Sigmoid colon (tissue), 7 donors: ENCODE measurements around the gene USP4. TPM values are rescaled to one million over a fixed set of nuclear protein-coding genes. Genes with fewer than 3 reads are reported as not detected.
"Not testable (repeated sequence)": the region's sequence is repeated elsewhere in the genome, so short reads cannot be mapped to it uniquely, and the experiment has no call there.

Experiments used
- DNase-seq: peaks from one replicate; pipeline ENCODE4 v3.0.0-alpha.2; 2019
- H3K27ac ChIP-seq, 4 donors: fragments of 200-600 bp; sonication (generic); one replicate each; pipeline ENCODE4 v1.5.1; 2016 to 2019; ENCODE audit warnings: mild to moderate bottlenecking in 1 of 4
- H3K27me3 ChIP-seq, 3 donors: fragments of 200-600 bp; sonication (generic); one replicate each; pipeline ENCODE4 v1.5.1; 2019; ENCODE audit warnings: mild to moderate bottlenecking in 1 of 3
- H3K36me3 ChIP-seq, 4 donors: fragments of 200-600 bp; sonication (generic); one replicate each; pipeline ENCODE4 v1.5.1; 2016 to 2019
- H3K4me1 ChIP-seq, 4 donors: fragments of 200-600 bp; sonication (generic); one replicate each; pipeline ENCODE4 v1.5.1; 2017 to 2019
- H3K4me3 ChIP-seq, 4 donors: fragments of 200-600 bp; sonication (generic); one replicate each; pipeline ENCODE4 v1.5.1; 2017 to 2019; ENCODE audit warnings: mild to moderate bottlenecking in 2 of 4, moderate library complexity in 1 of 4
- H3K9me3 ChIP-seq, 4 donors: fragments of 200-600 bp in 3 of 4; sonication (generic) in 3 of 4; one replicate each; pipeline versions ENCODE4 v1.5.1 to v1.6.1; 2013 to 2019
- CTCF ChIP-seq, 4 experiments: fragments of 450-650 bp in 3 of 4; fragments of 200-600 bp in 1 of 4; IDR thresholded peaks; one replicate each; pipeline ENCODE4 v1.5.1; 2016 to 2019; ENCODE audit warnings: antibody characterized with exemption in 4 of 4, mild to moderate bottlenecking in 3 of 4, moderate library complexity in 2 of 4
- EP300 ChIP-seq, 4 donors: sonication (generic); formaldehyde crosslinking; IDR thresholded peaks; one replicate each; pipeline ENCODE4 v1.6.1; 2017; ENCODE audit warnings: antibody characterized with exemption in 4 of 4
- POLR2A ChIP-seq, 2 donors: fragments of 450-650 bp; IDR thresholded peaks; one replicate each; pipeline ENCODE4 v1.6.1; 2016; ENCODE audit warnings: antibody characterized with exemption in 2 of 2, mild to moderate bottlenecking in 2 of 2, moderate library complexity in 2 of 2
- POLR2AphosphoS5 ChIP-seq, 4 donors: sonication (generic); formaldehyde crosslinking; IDR thresholded peaks; one replicate each; pipeline ENCODE4 v1.6.1; 2017; ENCODE audit warnings: antibody characterized with exemption in 4 of 4
- WGBS, 2 donors: extraction: QIAGEN DNeasy Blood & Tissue Kit; methylation state at CpG; one replicate each; pipeline ENCODE4 v1.1.7; 2013; 5-methylcytosine and 5-hydroxymethylcytosine counted together
- intact Hi-C: fragments of 100-400 bp; cut with DNase I; formaldehyde crosslinking; loops from one replicate; pipeline ENCODE4 v1.15.1; 2023
- polyA plus RNA-seq, 3 donors: library from polyadenylated mRNA; stranded (reverse); fragments of 200-250 nt; gene quantifications; one replicate each; pipeline ENCODE4 v1.2.3, GENCODE V29; 2013
- total RNA-seq, 4 donors: library from RNA; depleted of rRNA; stranded (reverse); fragments of >200 nt; gene quantifications; one replicate each; pipeline ENCODE4 v1.1.0, GENCODE V29; 2016
- donor health status: healthy with polysubstance abuse.
- donor health status: Bipolar disorder and iron deficiency.
- donor health status: healthy.

USP4 gene
- total and polyA plus RNA-seq, 7 donors: 16.3 to 31.9 (median 22.2) TPM

DNA sequence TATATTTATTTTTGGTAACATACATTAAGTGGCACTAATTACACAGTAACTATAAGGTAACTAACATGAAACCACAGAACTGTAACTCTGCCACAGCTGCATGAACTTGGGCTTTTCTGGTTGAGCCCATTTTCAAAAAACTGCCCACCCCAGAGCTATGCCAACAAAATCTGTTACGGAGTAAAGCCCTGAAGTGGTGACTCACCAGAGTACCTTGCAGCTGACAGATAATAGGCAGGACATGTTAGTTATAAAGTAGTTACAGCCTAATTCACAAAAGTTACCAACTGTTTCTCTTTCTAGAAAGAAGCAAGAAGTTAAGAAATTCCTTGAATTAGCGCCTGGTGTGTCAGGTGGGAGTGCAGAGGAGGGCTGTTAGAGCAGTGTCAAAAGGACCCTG lies 19.8 kb upstream of the USP4 start:
- intact Hi-C loops: loop anchor here (2.0 to 5.0 kb wide), 3 partner anchors 53 to 187 kb away; partner anchors contain the start of genes KLHDC8B and TCTA
- WGBS, 2 donors: 80 to 85% methylated on average over 2 of the region's 2 CpGs
- Histone ChIP-seq H3K4me3 (no peak overlapping the region), H3K4me1 (peaks cover 0 to 34% (median 26%) of the 10 kb centered on the region in 4 donors), H3K27ac (peak overlapping the region; percentile 89 to 95 (median 94)), H3K36me3 (peaks cover 7 to 67% (median 32%) of the 10 kb centered on the region in 4 donors), H3K9me3 (no peaks in the 10 kb centered on the region), H3K27me3 (no peaks in the 10 kb centered on the region)
- TF ChIP-seq CTCF (IDR thresholded peaks at IDR 0.05) (no peak), POLR2AphosphoS5 (IDR thresholded peaks at IDR 0.05) (no peak), EP300 (IDR thresholded peaks at IDR 0.05) (no peak), POLR2A (IDR thresholded peaks at IDR 0.05) (no peak)
- DNase-seq: no peak

DNA sequence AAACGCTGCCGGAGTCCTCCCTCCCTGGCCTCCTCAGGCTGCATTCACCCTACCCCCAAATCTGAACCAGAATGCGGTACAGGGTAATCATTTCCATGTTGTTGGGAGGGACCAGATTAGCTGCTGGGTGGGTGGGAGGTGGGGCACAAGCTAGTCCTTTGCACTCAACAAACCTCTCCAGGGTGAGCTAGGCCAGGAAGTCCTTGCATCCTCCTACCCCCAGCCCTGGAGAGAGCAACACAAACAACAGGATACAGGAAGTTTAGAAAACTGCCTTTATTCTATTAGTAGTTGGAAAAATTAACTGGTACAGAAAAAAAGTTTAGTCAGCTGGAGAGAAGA lies 19.0 kb upstream of the USP4 start:
- 7 to 28% methylated on average over 3 of the region's 3 CpGs for WGBS, 2 donors
- intact Hi-C loops: loop anchor here (2.0 to 5.0 kb wide), 3 partner anchors 54 to 187 kb away; partner anchors contain the start of genes KLHDC8B and TCTA

DNA sequence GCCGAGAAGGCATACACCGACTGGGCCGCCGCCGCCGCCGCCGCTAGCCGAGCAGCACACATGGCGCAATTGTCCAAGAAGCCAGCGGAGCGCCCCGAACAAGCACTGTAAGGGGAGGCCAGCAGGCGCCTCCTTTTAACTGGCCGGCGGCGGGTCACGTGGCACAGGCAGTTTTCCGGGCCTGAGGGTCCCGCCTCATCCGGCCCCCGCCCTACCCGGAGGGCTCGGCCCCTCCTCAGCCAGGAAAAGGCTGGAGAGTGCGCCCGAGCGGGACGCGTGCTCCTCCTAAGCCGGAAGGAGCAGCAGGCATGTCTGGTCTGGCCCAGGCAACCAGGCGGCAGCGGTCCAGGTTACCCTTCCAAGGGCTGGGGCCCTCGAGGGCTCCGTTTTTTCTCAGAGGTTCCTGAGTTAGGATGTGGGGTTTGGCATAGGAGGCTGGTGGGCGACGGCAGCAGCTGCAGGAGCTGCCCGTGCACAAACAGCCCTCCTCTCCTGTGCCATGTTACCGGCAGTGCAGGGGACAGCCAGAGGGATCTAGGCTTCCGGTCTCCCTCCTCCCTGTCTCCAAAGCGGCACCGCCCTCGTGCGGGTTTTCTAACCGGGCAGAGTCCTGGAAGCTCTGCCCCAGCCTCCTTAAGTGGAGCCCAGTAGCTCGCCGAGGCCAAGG lies 18.5 kb upstream of the USP4 start, which contains the start of gene GPX1:
GPX1 (minus strand) TSS at position 137 of the 667 bp plus-strand sequence; CDS start at position 62, 75 bp downstream.
- Histone ChIP-seq H3K27me3 (no peaks in the 10 kb centered on the region), H3K36me3 (peaks cover 7 to 55% (median 27%) of the 10 kb centered on the region in 4 donors), H3K9me3 (no peaks in the 10 kb centered on the region), H3K27ac (peak within 1 kb of the TSS; percentile 89 to 95 (median 94)), H3K4me1 (peaks cover 0 to 34% (median 26%) of the 10 kb centered on the region in 4 donors), H3K4me3 (peak within 1 kb of the TSS; percentile 68 to 83 (median 76))
- TF ChIP-seq POLR2AphosphoS5 (IDR thresholded peaks at IDR 0.05): peak; percentile 93 to 99 (median 96)
- peak; percentile 90 for TF ChIP-seq POLR2A (IDR thresholded peaks at IDR 0.05)
- no peak for TF ChIP-seq CTCF (IDR thresholded peaks at IDR 0.05)
- peak in 1 of 4 donors; percentile 37 for TF ChIP-seq EP300 (IDR thresholded peaks at IDR 0.05)
- intact Hi-C loops: loop anchor here (2.0 to 5.0 kb wide), 3 partner anchors 54 to 186 kb away; partner anchors contain the start of genes KLHDC8B and TCTA
- WGBS, 2 donors: 0 to 2% methylated on average over 46 of the region's 46 CpGs
- peak; percentile 98 for DNase-seq

More for the DNA sequence above, 19.0 kb upstream of the USP4 start:
- no peaks in the 10 kb centered on the region for H3K9me3 ChIP-seq
- DNase-seq: no peak
- no peaks in the 10 kb centered on the region for H3K27me3 ChIP-seq
- TF ChIP-seq POLR2A (IDR thresholded peaks at IDR 0.05): no peak
- TF ChIP-seq POLR2AphosphoS5 (IDR thresholded peaks at IDR 0.05): no peak
- TF ChIP-seq CTCF (IDR thresholded peaks at IDR 0.05): no peak
- TF ChIP-seq EP300 (IDR thresholded peaks at IDR 0.05): no peak
- H3K4me3 ChIP-seq: peak overlapping the region; percentile 68 to 83 (median 76)
- peak overlapping the region; percentile 89 to 95 (median 94) for H3K27ac ChIP-seq
- peaks cover 0 to 34% (median 26%) of the 10 kb centered on the region in 4 donors for H3K4me1 ChIP-seq
- H3K36me3 ChIP-seq: peaks cover 7 to 60% (median 28%) of the 10 kb centered on the region in 4 donors

DNA sequence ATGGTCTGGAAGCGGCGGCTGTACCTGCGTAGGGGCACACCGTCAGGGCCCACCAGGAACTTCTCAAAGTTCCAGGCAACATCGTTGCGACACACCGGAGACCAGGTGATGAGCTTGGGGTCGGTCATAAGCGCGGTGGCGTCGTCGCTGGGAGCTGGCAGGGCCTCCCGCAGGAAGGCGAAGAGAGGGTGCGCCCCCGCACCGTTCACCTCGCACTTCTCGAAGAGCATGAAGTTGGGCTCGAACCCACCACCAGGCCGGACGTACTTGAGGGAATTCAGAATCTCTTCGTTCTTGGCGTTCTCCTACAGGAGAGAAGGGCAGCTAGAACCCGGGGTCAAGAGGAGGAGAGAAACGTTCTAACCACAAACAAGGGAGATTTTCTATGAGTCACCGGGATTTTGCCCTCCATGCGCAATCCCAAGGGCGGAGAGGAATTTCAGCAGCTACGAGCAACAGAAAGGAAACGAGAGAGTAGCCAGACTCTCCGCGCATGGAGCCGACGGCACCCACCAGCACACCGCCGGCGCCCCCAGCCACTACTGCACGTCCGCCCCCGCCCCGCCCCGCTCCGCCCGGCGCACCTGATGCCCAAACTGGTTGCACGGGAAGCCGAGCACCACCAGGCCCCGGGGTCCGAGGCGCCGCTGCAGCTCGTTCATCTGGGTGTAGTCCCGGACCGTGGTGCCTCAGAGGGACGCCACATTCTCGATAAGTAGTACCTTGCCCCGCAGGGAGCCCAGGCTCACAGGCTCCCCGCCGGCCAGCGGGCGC lies 17.8 kb upstream of the USP4 start:
- Histone ChIP-seq H3K4me3 (peak overlapping the region; percentile 68 to 83 (median 76)), H3K27ac (peak overlapping the region; percentile 89 to 95 (median 94)), H3K4me1 (peaks cover 0 to 34% (median 26%) of the 10 kb centered on the region in 4 donors), H3K36me3 (peaks cover 7 to 47% (median 27%) of the 10 kb centered on the region in 4 donors)
- 5% methylated on average over 63 of the region's 63 CpGs for WGBS, 2 donors
- H3K9me3 ChIP-seq, H3K27me3 ChIP-seq: not testable (repeated sequence)
- intact Hi-C loops: loop anchor here (2.0 to 5.0 kb wide), 4 partner anchors 17 to 185 kb away; partner anchors contain the start of genes KLHDC8B, TCTA and USP4
- DNase-seq: peak; percentile 80

GRCh38 chr3:49357095-49357442 lies 17.2 kb upstream of the USP4 start:
- intact Hi-C loops: loop anchor here (2.0 to 5.0 kb wide), 3 partner anchors 16 to 185 kb away; partner anchors contain the start of genes KLHDC8B and USP4
- peaks cover 7 to 42% (median 23%) of the 10 kb centered on the region in 4 donors for H3K36me3 ChIP-seq
- H3K27me3 ChIP-seq, H3K9me3 ChIP-seq, DNase-seq: not testable (repeated sequence)
- 31% methylated on average over 10 of the region's 10 CpGs for WGBS, 2 donors
- H3K4me1 ChIP-seq: peaks cover 0 to 34% (median 26%) of the 10 kb centered on the region in 4 donors
- H3K4me3 ChIP-seq: peak overlapping the region; percentile 68 to 83 (median 76)
- H3K27ac ChIP-seq: peak overlapping the region; percentile 89 to 95 (median 94)
